HepG2 (cell line): ENCODE measurements around the gene OPRPN.

Experiments
- EED ChIP-seq: sonication (generic); formaldehyde crosslinking; IDR thresholded peaks from 2 replicates; pipeline ENCODE4 v1.5.0; 2020; ENCODE audit warnings: mild to moderate bottlenecking, missing genetic modification reagents
- GMEB1 ChIP-seq: sonication (generic); formaldehyde crosslinking; IDR thresholded peaks from 2 replicates; pipeline ENCODE4 v1.5.1; 2020; ENCODE audit warnings: missing genetic modification reagents, mild to moderate bottlenecking, borderline replicate concordance
- MXI1 ChIP-seq: IDR thresholded peaks from 3 replicates; pipeline ENCODE4 v1.6.1; 2012; ENCODE audit warnings: low read depth, low read length, inconsistent platforms, borderline replicate concordance
- ZNF274 ChIP-seq: sonication (generic); formaldehyde crosslinking; IDR thresholded peaks from 2 replicates; pipeline ENCODE4 v1.5.1; 2020; ENCODE audit warnings: mild to moderate bottlenecking, missing genetic modification reagents
- TF ChIP-seq, protein P1 (sequence below): sonication (generic); formaldehyde crosslinking; IDR thresholded peaks from 2 replicates; pipeline ENCODE4 v1.5.0; 2020; ENCODE audit warnings: mild to moderate bottlenecking, missing genetic modification reagents, moderate library complexity

- TF ChIP-seq GMEB1 (no peak), MXI1 (no peak), EED (CRISPR knock-in tag) (no peak), ZNF274 (CRISPR knock-in tag) (no peak)
- TF ChIP-seq, protein P1, sequence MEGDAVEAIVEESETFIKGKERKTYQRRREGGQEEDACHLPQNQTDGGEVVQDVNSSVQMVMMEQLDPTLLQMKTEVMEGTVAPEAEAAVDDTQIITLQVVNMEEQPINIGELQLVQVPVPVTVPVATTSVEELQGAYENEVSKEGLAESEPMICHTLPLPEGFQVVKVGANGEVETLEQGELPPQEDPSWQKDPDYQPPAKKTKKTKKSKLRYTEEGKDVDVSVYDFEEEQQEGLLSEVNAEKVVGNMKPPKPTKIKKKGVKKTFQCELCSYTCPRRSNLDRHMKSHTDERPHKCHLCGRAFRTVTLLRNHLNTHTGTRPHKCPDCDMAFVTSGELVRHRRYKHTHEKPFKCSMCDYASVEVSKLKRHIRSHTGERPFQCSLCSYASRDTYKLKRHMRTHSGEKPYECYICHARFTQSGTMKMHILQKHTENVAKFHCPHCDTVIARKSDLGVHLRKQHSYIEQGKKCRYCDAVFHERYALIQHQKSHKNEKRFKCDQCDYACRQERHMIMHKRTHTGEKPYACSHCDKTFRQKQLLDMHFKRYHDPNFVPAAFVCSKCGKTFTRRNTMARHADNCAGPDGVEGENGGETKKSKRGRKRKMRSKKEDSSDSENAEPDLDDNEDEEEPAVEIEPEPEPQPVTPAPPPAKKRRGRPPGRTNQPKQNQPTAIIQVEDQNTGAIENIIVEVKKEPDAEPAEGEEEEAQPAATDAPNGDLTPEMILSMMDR (CRISPR knock-in tag) = no peak
Measured at GRCh38 chr4:70425306-70425705, 27.6 kb downstream of the OPRPN start.
